ENCODE results near the gene DNAJB13. TPM values are rescaled to one million over a fixed set of nuclear protein-coding genes. Genes with fewer than 3 reads are reported as not detected.

Gene DNAJB13
- total RNA-seq, 1 donor from 2014 or later, result 0.60 TPM

DNA sequence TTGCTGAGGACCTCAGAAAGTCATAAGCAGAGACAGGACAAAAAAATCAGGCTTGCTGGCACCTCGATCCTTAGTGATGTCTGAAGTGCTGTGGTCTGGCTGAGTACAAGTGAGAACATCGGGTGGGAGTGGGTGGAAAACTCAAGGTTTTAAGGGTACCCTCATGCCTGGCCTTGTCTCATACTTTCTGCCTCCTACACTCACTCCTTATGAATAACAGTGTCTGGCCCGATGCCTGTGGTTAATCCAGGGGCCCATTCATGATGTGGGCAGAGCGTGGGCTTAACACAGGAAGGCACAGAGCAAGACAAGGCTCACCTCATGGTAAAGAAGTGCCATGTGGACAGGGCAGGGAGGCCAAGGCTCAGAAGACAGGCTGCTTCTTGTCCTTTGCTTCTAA, 69.0 kb downstream of the DNAJB13 start:
- Mint-ChIP-seq H3K27me3 (ENCODE audit: low read depth) (no peaks in the 10 kb centered on the region), H3K4me3 (no peak overlapping the region), H3K36me3 (peaks cover 15% of the 10 kb centered on the region), H3K4me1 (no peaks in the 10 kb centered on the region), H3K27ac (no peak overlapping the region), H3K9me3 (no peaks in the 10 kb centered on the region)
- DNase-seq (ENCODE audit: low spot score in 2 of 2, unreplicated experiment in 2 of 2), result no peak
- TF ChIP-seq, protein P1, sequence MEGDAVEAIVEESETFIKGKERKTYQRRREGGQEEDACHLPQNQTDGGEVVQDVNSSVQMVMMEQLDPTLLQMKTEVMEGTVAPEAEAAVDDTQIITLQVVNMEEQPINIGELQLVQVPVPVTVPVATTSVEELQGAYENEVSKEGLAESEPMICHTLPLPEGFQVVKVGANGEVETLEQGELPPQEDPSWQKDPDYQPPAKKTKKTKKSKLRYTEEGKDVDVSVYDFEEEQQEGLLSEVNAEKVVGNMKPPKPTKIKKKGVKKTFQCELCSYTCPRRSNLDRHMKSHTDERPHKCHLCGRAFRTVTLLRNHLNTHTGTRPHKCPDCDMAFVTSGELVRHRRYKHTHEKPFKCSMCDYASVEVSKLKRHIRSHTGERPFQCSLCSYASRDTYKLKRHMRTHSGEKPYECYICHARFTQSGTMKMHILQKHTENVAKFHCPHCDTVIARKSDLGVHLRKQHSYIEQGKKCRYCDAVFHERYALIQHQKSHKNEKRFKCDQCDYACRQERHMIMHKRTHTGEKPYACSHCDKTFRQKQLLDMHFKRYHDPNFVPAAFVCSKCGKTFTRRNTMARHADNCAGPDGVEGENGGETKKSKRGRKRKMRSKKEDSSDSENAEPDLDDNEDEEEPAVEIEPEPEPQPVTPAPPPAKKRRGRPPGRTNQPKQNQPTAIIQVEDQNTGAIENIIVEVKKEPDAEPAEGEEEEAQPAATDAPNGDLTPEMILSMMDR (IDR thresholded peaks at IDR 0.05; ENCODE audit: unreplicated experiment), result no peak

Other genes starting within 250 kb of the DNAJB13 start
- gene RAB6A, start 190.0 kb upstream of the DNAJB13 start, total RNA-seq, result 66.3 to 74.8 TPM (median 68.4 TPM) in 3 replicates
- gene MRPL48, start 163.2 kb upstream of the DNAJB13 start, total RNA-seq, result 25.2 to 29.3 TPM (median 27.0 TPM) in 3 replicates
- gene COA4, start 74.2 kb upstream of the DNAJB13 start, total RNA-seq, result 61.3 to 64.0 TPM (median 63.1 TPM) in 3 replicates
- gene PAAF1, start 74.0 kb upstream of the DNAJB13 start, total RNA-seq, result 31.7 to 35.8 TPM (median 34.6 TPM) in 3 replicates
- gene UCP2, start 31.8 kb downstream of the DNAJB13 start, total RNA-seq, result 27.1 to 31.5 TPM (median 27.7 TPM) in 3 replicates
- 4.1 to 5.8 TPM (median 4.5 TPM) in 3 replicates for gene UCP3, start 58.1 kb downstream of the DNAJB13 start, total RNA-seq
- gene C2CD3, start 220.0 kb downstream of the DNAJB13 start, total RNA-seq, result 32.5 to 34.8 TPM (median 33.0 TPM) in 3 replicates
- 50.6 to 52.8 TPM (median 51.6 TPM) in 3 replicates for gene PPME1, start 220.3 kb downstream of the DNAJB13 start, total RNA-seq

All from mesothelial cell of epicardium (in vitro differentiated cells).